Panc1 (cell line): Measurements from ENCODE around the gene SPRED2. TPM values are rescaled to one million over a fixed set of nuclear protein-coding genes. Genes with fewer than 3 reads are reported as not detected.
A peak's percentile ranks its signal among the peaks of the same experiment; 100 is the strongest.

Source experiments
- ATAC-seq: fragments of 200-7000 bp; cut with Tn5 transposase; 2 replicates; pipeline ENCODE4 v1.9.1; 2020; ENCODE audit warnings: mild to moderate bottlenecking, moderate library complexity
- BruUV-seq: library from RNA; stranded (reverse); fragments of 400-500 nt; replicated peaks from 2 replicates; lab custom pipeline; 2021; lab: Mats Ljungman, UMichigan
- CTCF ChIA-PET: fragments of 300-600 bp; sonication (Branson Sonifier 250); formaldehyde crosslinking; loops from one replicate; lab custom pipeline; 2022; ENCODE audit warnings: antibody characterized with exemption; lab: Charles Lee
- POLR2A ChIA-PET: fragments of 300-600 bp; sonication (Branson Sonifier 250); formaldehyde crosslinking; loops from one replicate; lab custom pipeline; 2022; ENCODE audit warnings: antibody characterized with exemption; lab: Charles Lee
- DNase-seq: peaks from one replicate; pipeline ENCODE4 v3.0.0-alpha.2; 2010; ENCODE audit warnings: low read depth, low spot score
- H3K27ac ChIP-seq: 2 replicates; pipeline ENCODE4 v1.5.1; 2011; ENCODE audit warnings: mild to moderate bottlenecking, low read length, inconsistent platforms
- H3K27me3 ChIP-seq: fragments of 200-500 bp; sonication (Bioruptor generic); 2 replicates; pipeline ENCODE4 v1.6.0; 2014; ENCODE audit warnings: low read length, inconsistent platforms; ENCODE audit not compliant: control insufficient read depth, insufficient read depth
- H3K36me3 ChIP-seq: fragments of 200-500 bp; sonication (Bioruptor generic); 2 replicates; pipeline ENCODE4 v1.5.1; 2014; ENCODE audit warnings: inconsistent platforms, mild to moderate bottlenecking, low read length, moderate library complexity; ENCODE audit not compliant: control insufficient read depth, insufficient read depth
- H3K4me1 ChIP-seq: 2 replicates; pipeline ENCODE4 v1.5.1; 2011; ENCODE audit warnings: inconsistent platforms, mild to moderate bottlenecking, low read length, moderate library complexity; ENCODE audit not compliant: control insufficient read depth, insufficient read depth
- H3K4me3 ChIP-seq, 2 experiments: 2 replicates each; pipeline ENCODE4 v1.5.1; 2011 to 2012; ENCODE audit warnings: low read depth in 2 of 2, low read length in 2 of 2, mild to moderate bottlenecking in 2 of 2, inconsistent platforms in 1 of 2, moderate library complexity in 1 of 2
- H3K9me3 ChIP-seq: fragments of 200-500 bp; sonication (Bioruptor generic); 2 replicates; pipeline ENCODE4 v1.5.1; 2014; ENCODE audit warnings: low read depth, mild to moderate bottlenecking, inconsistent platforms, low read length, moderate library complexity; ENCODE audit not compliant: control insufficient read depth, insufficient read depth
- POLR2AphosphoS5 ChIP-seq: IDR thresholded peaks from 2 replicates; pipeline ENCODE4 v1.6.1; 2012; ENCODE audit warnings: mild to moderate bottlenecking, low read depth, low read length, moderate library complexity
- SIN3A ChIP-seq: IDR thresholded peaks from 2 replicates; pipeline ENCODE4 v1.6.1; 2012; ENCODE audit warnings: low read depth, mild to moderate bottlenecking, low read length, moderate library complexity, borderline replicate concordance; ENCODE audit not compliant: insufficient read depth
- TCF7L2 ChIP-seq: IDR thresholded peaks from 2 replicates; pipeline ENCODE4 v1.6.1; 2011; ENCODE audit warnings: mild to moderate bottlenecking, low read depth, low read length, inconsistent platforms
- in situ Hi-C: cut with HindIII; loops from 2 replicates; pipeline ENCODE4 v1.10.0; 2016; ENCODE audit warnings: low sequenced_read_pairs, low pct_unique_long_range_greater_than_20kb
- intact Hi-C: fragments of 100-400 bp; cut with micrococcal nuclease; formaldehyde crosslinking; loops from one replicate; pipeline ENCODE4 v1.10.0; 2022; ENCODE audit not compliant: unreplicated experiment
- total RNA-seq: library from RNA; stranded (reverse); gene quantifications from one replicate; pipeline ENCODE4 v1.2.1, GENCODE V29; 2021; ENCODE audit not compliant: unreplicated experiment
- TF ChIP-seq, protein P1 (sequence below), 2 experiments: IDR thresholded peaks; 2 replicates each; pipeline ENCODE4 v1.6.1; 2011 to 2012; ENCODE audit warnings: low read depth in 2 of 2, control low read depth in 1 of 2, low read length in 1 of 2, mild to moderate bottlenecking in 1 of 2, moderate library complexity in 1 of 2; ENCODE audit not compliant: insufficient read depth in 1 of 2
- TF ChIP-seq, protein P2 (sequence below): fragments of 450-650 bp; IDR thresholded peaks from 2 replicates; pipeline ENCODE4 v1.5.1; 2017; ENCODE audit warnings: mild to moderate bottlenecking

The SPRED2 gene
- total RNA-seq, 1 experiment from 2014 or later, result 60.1 TPM

DNA sequence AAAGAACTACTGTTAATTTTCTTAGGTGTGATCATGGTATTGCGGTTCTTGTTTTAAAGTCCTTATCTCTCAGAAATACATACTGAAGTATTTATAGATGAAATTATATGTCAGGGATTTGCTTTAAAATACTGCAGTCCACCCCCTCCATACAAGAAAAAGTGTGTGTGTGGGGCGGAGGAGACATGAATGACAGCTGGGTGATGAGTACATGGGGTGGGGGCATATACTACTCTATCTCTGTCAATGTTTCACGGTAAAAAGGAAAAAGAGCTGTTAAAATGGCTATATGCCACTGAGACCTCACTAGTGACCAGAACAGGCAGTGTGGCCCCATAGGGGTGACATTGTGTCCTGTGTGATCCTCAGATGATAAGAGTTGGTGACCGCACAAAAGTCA, 54.1 kb downstream of the SPRED2 start:
- Histone ChIP-seq H3K4me3 (no peak overlapping the region), H3K4me1 (peaks cover 81% of the 10 kb centered on the region), H3K27ac (peak overlapping the region; percentile 71), H3K27me3 (no peaks in the 10 kb centered on the region), H3K36me3 (no peaks in the 10 kb centered on the region; the same call in 1 of the 2 replicates), H3K9me3 (no peaks in the 10 kb centered on the region)
- ATAC-seq (no peak), DNase-seq (no peak)
- in situ Hi-C loops (no loop called here), intact Hi-C loops (no loop called here)
- POLR2A ChIA-PET, result interaction anchor here (0.5 kb wide), 1 partner anchor 49 kb away, joined by 4 read pairs; no protein-coding TSS in a partner anchor
- CTCF ChIA-PET, result interaction anchor here (1.1 kb wide), 1 partner anchor 19 kb away, joined by 6 read pairs; no protein-coding TSS in a partner anchor
- TF ChIP-seq, protein P1, sequence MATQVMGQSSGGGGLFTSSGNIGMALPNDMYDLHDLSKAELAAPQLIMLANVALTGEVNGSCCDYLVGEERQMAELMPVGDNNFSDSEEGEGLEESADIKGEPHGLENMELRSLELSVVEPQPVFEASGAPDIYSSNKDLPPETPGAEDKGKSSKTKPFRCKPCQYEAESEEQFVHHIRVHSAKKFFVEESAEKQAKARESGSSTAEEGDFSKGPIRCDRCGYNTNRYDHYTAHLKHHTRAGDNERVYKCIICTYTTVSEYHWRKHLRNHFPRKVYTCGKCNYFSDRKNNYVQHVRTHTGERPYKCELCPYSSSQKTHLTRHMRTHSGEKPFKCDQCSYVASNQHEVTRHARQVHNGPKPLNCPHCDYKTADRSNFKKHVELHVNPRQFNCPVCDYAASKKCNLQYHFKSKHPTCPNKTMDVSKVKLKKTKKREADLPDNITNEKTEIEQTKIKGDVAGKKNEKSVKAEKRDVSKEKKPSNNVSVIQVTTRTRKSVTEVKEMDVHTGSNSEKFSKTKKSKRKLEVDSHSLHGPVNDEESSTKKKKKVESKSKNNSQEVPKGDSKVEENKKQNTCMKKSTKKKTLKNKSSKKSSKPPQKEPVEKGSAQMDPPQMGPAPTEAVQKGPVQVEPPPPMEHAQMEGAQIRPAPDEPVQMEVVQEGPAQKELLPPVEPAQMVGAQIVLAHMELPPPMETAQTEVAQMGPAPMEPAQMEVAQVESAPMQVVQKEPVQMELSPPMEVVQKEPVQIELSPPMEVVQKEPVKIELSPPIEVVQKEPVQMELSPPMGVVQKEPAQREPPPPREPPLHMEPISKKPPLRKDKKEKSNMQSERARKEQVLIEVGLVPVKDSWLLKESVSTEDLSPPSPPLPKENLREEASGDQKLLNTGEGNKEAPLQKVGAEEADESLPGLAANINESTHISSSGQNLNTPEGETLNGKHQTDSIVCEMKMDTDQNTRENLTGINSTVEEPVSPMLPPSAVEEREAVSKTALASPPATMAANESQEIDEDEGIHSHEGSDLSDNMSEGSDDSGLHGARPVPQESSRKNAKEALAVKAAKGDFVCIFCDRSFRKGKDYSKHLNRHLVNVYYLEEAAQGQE (IDR thresholded peaks at IDR 0.05; ENCODE audit: insufficient read depth in 1 of 2, low read depth in 2 of 2, low read length in 1 of 2), result no peak
- no peak for TF ChIP-seq SIN3A
- no peak for TF ChIP-seq TCF7L2
- no peak for TF ChIP-seq POLR2AphosphoS5
- TF ChIP-seq, protein P2, sequence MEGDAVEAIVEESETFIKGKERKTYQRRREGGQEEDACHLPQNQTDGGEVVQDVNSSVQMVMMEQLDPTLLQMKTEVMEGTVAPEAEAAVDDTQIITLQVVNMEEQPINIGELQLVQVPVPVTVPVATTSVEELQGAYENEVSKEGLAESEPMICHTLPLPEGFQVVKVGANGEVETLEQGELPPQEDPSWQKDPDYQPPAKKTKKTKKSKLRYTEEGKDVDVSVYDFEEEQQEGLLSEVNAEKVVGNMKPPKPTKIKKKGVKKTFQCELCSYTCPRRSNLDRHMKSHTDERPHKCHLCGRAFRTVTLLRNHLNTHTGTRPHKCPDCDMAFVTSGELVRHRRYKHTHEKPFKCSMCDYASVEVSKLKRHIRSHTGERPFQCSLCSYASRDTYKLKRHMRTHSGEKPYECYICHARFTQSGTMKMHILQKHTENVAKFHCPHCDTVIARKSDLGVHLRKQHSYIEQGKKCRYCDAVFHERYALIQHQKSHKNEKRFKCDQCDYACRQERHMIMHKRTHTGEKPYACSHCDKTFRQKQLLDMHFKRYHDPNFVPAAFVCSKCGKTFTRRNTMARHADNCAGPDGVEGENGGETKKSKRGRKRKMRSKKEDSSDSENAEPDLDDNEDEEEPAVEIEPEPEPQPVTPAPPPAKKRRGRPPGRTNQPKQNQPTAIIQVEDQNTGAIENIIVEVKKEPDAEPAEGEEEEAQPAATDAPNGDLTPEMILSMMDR, result no peak
- no TSS peak for BruUV-seq

DNA sequence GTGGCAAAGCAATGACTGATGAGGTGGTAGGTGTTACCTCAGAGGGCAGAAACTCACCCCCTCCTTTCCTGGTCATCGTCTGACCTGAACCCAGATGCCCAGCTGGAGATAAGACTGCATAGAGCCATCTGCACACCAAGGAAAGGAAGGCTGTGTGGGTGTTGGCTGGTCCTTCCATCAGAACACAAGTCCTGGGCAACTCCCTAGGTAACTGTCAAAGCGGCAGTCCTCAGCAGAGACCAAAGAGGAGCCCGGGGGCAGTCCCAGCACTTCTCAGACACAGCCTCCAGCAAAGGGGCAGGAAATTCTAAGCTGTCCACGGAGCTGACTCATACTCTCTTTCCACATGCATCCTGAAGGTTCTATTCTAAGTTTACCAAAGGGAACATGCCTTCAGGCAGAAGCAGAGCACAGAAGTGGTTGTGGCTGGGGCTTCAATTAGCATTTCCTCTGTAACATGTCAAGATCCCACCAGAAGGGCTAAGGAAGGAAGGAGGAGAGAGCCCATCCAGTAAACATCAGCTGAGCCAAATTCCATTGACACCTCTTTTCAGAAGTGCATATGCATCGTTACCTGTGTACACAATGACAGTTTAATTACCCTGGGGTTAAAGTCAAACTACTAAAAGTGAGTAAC, 54.7 kb downstream of the SPRED2 start:
- peak; percentile 90 for ATAC-seq
- in situ Hi-C loops, result no loop called here
- CTCF ChIA-PET, result no interaction called here

More for the DNA sequence above, 54.7 kb downstream of the SPRED2 start:
- no TSS peak for BruUV-seq
- no peak for DNase-seq
- POLR2A ChIA-PET, result no interaction called here
- H3K4me1 ChIP-seq, result peaks cover 81% of the 10 kb centered on the region
- TF ChIP-seq SIN3A, result no peak
- no peak for TF ChIP-seq TCF7L2
- TF ChIP-seq, protein P1 (IDR thresholded peaks at IDR 0.05; ENCODE audit: insufficient read depth in 1 of 2, low read depth in 2 of 2, low read length in 1 of 2), result no peak
- TF ChIP-seq, protein P2, result no peak
- TF ChIP-seq POLR2AphosphoS5, result no peak
- no peak overlapping the region for H3K4me3 ChIP-seq
- no peaks in the 10 kb centered on the region for H3K9me3 ChIP-seq
- no peaks in the 10 kb centered on the region; the same call in 1 of the 2 replicates for H3K36me3 ChIP-seq
- H3K27ac ChIP-seq, result peak overlapping the region; percentile 71
- H3K27me3 ChIP-seq, result no peaks in the 10 kb centered on the region
- intact Hi-C loops, result no loop called here
